ENCODE results near the gene STK39. TPM values are rescaled to one million over a fixed set of nuclear protein-coding genes. Genes with fewer than 3 reads are reported as not detected.

Gene STK39
- total RNA-seq, 1 experiment from 2014 or later = 22.1 TPM

GRCh38 chr2:168052773-168053172, 194.6 kb downstream of the STK39 start:
- H3K14ac ChIP-seq (ENCODE audit: insufficient read depth, low read length) = no peak overlapping the region
- no peak overlapping the region for H3K18ac ChIP-seq (ENCODE audit: insufficient read length, low read depth, low read length)
- H3K4ac ChIP-seq (ENCODE audit: low read depth, low read length) = no peak overlapping the region
- no peak overlapping the region for H3K9ac ChIP-seq (ENCODE audit: extremely low read depth, insufficient read length, low read length)
- no peak overlapping the region for H2BK20ac ChIP-seq (ENCODE audit: low read depth, low read length, poor library complexity, severe bottlenecking)
- H2BK120ac ChIP-seq (ENCODE audit: low read depth, low read length, poor library complexity, severe bottlenecking) = no peak overlapping the region
- no peaks in the 10 kb centered on the region for H3K79me2 ChIP-seq (ENCODE audit: insufficient read depth, low read length)
- H3K27me3 ChIP-seq (ENCODE audit: insufficient read depth, low read length) = no peaks in the 10 kb centered on the region; the same call in 1 of the 2 replicates
- H4K8ac ChIP-seq (replicated peaks; ENCODE audit: insufficient read length, low read depth, low read length) = no peak overlapping the region
- H3K23me2 ChIP-seq (ENCODE audit: insufficient read length, low read depth, low read length, poor library complexity, severe bottlenecking) = no peaks in the 10 kb centered on the region
- no peak overlapping the region for H4K5ac ChIP-seq (ENCODE audit: insufficient read length, low read depth, low read length)
- H3K4me2 ChIP-seq (ENCODE audit: insufficient read depth, insufficient read length, low read length) = no peak overlapping the region
- H4K20me1 ChIP-seq (ENCODE audit: control insufficient read depth, insufficient read depth, insufficient read length) = no peaks in the 10 kb centered on the region
- H3K4me1 ChIP-seq (ENCODE audit: insufficient read depth, low read length) = no peaks in the 10 kb centered on the region
- H3K27ac Mint-ChIP-seq = no peak overlapping the region
- DNase-seq = no peak
- H3K36me3 Mint-ChIP-seq (ENCODE audit: insufficient read depth in 1 of 3, low read depth in 3 of 3) = no peaks in the 10 kb centered on the region; a peak in 1 of 7 replicates
- H3K27ac ChIP-seq (ENCODE audit: insufficient read length, low read depth, low read length) = no peak overlapping the region
- no peak overlapping the region for H3K56ac ChIP-seq (ENCODE audit: insufficient read length, low read depth, low read length)
- no peak overlapping the region for H3K4me3 Mint-ChIP-seq
- no peaks in the 10 kb centered on the region for H3K9me3 Mint-ChIP-seq
- no peak for TF ChIP-seq CTCF (conservative IDR thresholded peaks at IDR 0.05)
- H3K4me1 Mint-ChIP-seq = peaks cover 22 to 30% of the 10 kb centered on the region in 2 experiments
- no peak overlapping the region for H2BK15ac ChIP-seq (ENCODE audit: low read depth, low read length)
- H2BK5ac ChIP-seq (ENCODE audit: insufficient read length, low read length) = no peak overlapping the region
- H3K9me3 ChIP-seq (ENCODE audit: control insufficient read depth, low read depth, low read length) = no peaks in the 10 kb centered on the region
- no peaks in the 10 kb centered on the region for H3K79me1 ChIP-seq (ENCODE audit: insufficient read depth, low read depth, low read length, poor library complexity, severe bottlenecking)
- H3K27me3 Mint-ChIP-seq (ENCODE audit: low read depth) = no peaks in the 10 kb centered on the region
- no peak overlapping the region for H2AK5ac ChIP-seq (ENCODE audit: insufficient read length, low read length)
- no peak overlapping the region for H3T11ph ChIP-seq (ENCODE audit: low read length)
- H2AFZ ChIP-seq (ENCODE audit: low read length) = no peak overlapping the region
- H2BK12ac ChIP-seq (ENCODE audit: insufficient read length, low read depth, low read length) = no peak overlapping the region
- H4K91ac ChIP-seq (ENCODE audit: insufficient read length, low read depth, low read length) = no peak overlapping the region
- H3K23ac ChIP-seq (ENCODE audit: insufficient read length, low read depth, low read length) = no peak overlapping the region
- no CpG with 5 or more reads among the region's 4 CpGs for WGBS (ENCODE audit: extremely low coverage, insufficient read length, low lambda C conversion rate)
